HK-2 (cell line): ENCODE data around the gene MEN1.

ENCODE experiments used
- DNase-seq: peaks from one replicate; pipeline ENCODE4 v3.0.0-alpha.2; 2018; ENCODE audit not compliant: unreplicated experiment

The MEN1 gene

DNA sequence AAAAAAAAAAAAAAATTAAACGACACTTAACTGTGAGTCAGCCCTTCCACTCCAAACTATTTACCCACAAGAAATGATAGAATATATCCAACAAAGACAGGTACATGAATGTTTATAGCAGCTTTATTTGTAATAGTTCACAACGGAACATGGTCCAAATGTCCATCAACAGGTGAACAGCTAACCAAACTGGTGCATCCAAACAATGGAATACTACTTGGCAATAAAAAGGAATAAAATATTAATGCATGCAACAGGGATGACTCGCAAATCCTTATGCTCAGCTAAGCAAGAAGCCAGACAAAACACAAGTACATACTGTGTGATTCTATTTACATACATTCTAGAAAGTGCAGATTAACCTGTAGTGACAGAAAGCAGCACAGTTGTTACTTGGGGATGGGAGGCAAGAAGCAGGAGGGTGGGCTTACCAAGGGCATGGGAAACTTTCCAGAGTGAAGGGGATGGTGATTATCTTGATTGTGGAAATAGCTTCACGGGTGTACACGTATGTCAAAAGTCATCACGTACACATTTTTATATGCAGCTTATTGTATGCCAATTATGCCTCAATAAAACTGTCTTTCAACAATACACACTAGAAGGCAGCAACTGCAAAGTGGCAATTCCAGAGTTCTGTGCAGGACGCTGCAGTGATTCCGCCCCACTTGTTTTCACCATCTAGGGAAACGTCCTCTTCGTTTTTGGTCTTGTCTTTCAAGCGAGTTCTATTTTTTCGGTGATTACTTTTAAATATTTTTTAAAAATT is 25.4 kb downstream of the MEN1 start:
- no peak for DNase-seq

DNA sequence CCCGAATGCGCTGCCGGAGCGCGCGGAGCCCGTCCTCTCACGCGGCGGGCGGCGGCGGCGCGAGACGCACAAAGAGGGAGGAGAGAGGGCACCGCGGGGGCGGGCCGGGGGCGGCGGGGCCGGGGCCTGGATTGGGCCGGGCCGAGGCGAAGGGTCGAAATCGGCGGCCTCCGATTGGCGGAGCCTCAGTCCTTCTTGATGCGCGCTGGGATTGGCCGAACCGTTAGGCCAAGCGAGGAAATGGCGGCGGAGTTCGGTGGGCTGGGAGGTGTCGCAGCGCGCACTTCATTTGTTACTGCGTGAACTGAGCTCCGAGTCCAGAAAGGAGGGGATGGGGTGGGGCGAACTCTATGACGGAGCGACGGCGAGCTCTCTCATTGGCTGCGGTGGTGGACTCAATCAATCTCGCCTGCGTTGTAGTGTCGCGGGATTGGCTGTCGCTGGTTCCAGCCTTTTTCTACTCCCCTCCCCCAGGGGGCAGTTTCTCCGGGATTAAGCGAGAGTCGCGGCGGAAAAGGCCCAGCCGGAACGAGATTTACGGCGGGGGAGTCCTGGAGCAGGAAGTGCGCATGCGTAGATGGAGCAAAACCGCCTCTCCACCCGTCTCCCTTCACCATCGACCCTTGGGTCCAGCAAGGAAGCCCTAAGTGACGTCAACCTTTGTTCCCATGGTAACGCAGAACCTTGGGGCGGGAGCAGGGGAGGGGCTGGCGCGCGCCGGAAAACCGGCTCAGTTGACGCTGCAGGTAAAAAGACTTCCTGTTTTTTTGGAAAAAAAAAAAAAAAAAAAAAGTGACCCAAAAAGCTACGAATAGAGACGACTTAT is 31.7 kb downstream of the MEN1 start, which contains the start of gene SF1:
Gene SF1, minus strand, starts transcription at position 70 of the 826 bp plus-strand sequence. CDS start 150 bp downstream, outside the sequence.
- peak; percentile 95 for DNase-seq

DNA sequence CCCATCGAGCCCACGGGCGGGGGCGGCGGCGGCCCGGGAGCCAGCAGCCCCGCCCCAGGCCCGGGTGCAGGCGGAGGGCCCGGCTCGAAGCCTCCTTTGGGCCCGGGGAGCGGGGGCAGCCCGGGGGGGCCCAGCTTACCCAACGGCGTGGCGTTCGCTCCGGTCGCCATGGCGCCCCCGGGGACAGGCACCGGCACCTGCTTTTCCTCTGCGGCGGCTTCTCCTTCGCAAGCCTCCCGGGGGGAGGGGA is 32.2 kb downstream of the MEN1 start:
- DNase-seq, result no peak

DNA sequence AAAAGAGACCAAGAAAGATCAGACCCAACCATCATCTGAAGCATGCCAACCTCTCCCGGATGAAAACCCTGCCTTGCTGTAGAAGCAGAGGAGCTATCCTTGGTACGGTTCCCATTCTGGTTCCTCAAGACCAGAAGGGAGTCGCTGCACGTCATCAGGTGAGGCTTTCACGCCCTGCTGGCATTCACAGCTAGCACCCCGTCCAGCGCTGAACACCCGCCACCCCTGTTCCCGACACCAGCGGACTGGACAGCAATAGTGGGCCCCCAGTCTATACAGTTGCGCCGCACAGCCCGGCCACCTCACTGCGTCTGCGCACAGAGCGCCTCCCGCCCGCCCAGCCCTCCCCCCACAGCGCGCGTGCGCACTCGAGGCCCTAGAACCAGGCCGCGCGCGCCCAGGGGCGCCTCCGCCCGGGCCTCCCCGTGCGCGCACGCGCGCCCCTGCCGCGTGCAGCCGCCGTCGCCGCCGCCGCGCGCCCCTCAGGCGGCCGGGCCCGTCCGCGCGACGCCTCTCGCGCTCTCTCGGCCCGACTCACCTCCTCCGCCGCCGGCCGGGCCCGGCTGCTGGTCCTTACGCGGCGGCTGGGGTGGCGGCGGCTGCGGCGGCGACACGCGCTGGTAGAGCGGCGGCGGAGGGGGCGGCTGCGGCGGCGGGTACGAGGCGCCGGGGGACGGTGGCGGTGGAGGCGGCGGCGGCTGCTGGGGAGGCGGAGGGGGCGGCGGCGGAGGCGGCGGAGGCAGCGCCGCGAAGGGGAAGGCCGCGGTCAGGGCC is 32.7 kb downstream of the MEN1 start:
- DNase-seq, result peak; percentile 72

DNA sequence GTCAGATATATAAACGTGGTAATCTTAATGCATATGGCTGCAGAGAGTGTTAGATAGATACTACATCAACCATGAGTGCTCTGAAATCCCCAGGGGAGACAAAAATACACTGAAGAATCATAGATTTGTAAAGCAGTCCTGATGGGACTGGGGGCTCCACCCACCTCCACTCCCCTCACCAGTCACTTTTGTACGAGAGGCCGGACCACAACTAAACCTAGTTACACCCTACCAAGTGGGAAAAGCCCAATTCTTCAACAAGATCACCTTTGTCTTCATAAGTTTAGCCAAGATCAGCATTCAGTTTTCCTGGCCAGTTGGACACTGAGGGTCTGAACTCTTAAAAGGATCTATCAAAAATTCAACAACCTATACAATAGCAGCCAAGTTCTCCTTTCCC is 33.5 kb downstream of the MEN1 start:
- no peak for DNase-seq

DNA sequence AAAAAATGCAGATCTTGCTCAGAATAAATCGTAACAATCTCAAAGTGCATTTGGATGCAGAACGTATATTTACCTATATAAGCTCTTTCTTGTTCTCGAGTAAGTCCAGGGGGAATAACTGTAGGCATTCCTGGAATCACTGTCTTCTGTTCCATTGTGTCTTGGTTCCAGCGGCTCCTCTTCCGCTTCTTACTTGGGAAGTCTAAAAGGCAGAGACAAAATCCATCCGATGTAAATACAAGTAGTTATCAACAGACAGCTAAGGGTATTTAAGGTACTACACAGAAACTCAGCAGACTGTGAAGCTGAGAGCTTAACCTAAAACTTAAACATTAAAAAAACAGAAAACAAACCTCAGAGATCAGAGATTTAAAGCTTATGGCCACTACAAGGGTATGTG is 33.9 kb downstream of the MEN1 start:
- DNase-seq, result no peak

DNA sequence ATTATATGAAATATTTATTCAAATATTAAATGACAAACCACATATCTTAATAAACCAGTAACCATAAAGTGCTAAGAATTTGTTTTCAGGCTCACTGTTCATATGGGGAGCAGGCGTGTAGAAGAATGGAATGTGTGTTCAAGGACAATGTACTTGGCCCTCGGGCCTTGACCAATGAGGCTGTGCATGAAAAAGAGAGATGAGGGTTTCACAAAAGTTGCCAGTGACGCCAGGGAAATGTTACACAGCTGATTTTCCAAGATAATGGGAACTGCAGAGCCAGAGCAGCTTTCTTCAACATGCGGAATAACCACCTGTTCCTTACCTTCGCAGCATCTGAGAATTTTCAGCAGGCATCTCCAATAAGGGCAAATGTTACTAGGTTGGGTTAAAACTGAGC is 36.2 kb downstream of the MEN1 start:
- DNase-seq, result no peak

DNA sequence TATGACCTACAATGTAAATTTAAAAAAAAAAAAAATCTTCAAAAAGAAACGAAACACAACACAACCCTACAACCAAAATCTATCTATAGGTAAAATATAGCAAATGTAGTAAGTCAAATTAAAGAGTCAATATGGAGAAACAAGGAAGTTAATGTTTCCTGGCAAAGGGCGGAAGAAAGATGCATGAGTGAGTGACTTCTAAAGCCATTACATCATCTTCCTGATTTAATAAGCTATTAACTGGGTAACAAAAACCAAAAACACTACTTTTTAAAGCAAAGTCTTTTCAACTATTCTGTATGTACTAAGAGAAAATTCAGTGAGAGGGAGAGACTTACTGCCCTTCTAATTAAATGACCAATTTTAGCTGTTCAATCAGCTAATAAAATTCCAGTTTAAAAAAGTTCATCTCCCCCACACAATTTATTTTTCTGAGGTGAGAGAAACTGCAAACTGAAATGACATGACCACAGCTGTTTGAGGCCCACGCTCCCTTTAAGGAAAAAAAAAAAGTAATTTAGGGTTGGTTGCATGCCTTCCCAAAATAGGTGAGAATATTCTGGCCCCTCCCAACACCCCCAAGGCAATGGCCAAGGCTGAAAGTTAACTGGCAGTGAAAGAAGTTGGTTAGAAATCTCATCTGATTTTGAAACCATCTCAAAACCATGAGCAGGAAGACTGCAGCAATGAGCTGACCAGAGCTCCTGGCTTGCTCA is 37.9 kb downstream of the MEN1 start:
- no peak for DNase-seq

DNA sequence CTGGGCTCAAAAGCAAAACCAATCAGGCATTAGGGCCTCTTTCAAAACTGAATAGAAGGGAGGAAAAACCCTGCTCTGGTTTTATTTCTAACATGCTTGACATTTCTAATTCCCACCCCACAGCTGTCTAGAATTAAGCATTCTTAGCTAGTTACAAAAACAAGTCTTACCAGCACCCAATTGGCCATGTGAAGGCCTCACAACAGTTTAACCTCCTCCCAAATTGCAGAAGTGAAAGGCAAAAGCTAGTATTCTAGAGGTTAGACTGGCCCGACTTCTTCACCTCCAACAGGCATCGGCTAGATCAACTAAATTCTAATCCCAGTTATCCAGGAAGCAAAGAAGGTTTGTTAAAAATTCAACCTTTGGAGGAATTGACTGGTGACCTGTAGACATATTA is 38.5 kb downstream of the MEN1 start:
- no peak for DNase-seq

DNA sequence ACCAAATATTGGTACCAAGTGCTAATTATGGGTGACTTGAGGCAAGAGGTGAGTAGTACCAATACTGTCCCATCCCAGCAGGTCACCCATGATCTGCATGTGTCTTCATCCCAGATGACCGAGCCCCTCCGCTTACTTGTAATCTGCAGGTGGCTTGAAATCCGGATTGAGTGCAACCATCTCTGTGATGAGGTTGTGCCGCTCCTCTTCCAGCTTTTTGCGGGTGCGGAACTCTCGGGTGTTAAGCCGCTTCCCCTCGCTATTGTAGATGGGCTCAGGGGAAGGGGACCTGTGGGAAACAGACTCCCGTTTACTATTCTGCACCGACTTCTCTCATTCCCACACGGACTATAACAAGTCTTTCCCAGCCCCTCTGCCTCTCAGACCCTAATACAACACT is 40.2 kb downstream of the MEN1 start:
- DNase-seq, result no peak

DNA sequence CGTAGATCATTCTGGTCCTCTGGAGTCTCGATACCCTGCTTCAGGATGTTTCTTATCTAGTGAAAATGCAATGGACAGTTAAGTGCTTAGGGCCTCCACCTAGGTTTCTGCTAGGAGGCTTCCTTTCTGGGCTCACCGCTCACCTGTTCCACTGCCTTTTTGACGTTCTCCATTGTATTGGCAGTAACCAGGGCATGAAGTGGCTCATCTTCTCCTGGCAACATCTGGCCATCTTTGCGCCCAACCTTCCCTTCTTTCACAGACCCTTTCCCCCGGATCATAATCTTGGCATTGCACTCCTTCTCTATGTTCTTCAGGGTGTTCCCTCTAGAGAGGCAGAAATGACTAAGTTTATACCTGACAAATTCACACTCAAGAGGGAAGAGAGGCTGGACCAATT is 41.1 kb downstream of the MEN1 start:
- DNase-seq, result no peak

DNA sequence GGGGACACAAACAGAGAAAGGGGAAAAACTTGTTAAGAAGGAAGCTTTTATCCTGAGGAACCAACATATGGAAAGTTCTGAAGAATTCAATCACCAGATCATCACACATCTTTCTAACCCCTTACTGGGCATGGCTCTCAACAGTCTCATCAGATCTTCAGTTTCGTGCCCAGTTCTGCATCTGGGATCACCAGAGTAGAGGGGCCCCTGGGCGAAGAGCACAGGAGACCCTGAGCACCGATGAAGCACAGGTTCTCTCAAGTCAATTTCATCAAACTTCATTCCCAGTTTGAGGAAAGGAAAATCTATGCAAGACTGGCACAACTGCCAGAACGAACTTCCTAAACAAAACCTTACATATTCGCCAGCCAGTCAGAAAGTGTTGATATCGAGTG is 42.1 kb downstream of the MEN1 start:
- no peak for DNase-seq

DNA sequence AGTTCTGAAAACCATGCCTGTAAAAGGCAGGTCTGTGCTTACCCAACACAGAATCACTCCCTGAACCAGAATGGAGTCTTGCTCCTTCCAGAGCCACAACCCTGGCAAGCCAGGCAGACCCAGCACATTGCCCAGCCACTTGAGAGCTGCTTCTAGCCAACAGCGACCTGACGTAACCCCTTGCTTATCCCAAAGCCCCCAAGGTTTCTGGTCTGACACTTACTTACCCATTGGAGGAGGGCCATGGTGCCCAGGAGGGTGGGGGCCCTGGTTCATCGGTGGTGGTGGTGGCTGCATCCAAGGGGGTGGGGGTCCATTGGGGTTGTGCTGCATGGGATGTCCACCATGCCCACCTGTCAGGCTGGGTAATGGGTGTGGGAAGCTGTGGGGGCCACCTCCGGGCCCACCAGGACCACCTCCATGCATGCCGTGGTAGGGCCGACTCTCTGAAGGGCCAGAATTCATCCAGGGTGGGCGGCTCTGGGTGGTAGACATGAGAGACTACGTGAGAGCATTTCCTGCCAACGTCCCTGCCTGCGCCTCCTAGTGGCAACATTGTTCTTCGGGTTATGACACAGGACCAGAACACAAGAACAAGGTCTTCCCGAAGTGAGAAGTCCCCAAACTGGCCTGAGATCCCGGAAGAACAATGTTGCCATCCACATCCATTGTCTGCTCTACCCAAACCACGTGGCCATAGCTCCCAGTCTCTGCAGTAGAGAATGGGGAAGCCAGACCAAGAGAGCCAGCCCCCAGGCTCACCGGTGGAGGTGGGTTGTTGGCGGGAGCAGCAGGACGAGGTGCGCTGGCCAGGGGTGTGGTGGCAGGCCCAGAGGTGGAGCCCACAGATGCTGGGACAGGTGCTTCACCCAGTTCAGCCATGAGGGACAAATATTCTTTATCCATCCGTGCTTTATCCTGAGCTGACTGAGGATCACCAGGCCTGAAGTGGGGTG is 42.7 kb downstream of the MEN1 start:
- peak; percentile 51 for DNase-seq

DNA sequence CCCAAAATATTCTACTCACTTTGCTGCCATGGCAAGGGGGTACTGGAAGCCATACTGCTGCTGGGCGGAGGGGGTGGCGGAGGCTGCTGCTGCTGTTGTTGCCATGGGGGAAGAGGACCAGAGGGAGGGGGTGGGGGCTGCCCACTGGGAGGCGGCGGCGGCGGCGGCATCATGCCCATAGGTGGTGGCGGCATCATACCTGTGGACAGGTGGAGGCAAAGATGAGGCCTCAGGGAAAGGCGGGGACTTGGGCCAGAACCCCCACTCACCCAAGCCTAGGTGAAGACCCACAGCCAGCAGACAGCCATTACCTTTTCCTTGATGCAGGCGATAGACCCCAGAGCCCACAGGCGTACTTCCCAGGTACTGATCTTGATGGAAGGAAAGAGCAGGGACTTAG is 43.5 kb downstream of the MEN1 start:
- no peak for DNase-seq

DNA sequence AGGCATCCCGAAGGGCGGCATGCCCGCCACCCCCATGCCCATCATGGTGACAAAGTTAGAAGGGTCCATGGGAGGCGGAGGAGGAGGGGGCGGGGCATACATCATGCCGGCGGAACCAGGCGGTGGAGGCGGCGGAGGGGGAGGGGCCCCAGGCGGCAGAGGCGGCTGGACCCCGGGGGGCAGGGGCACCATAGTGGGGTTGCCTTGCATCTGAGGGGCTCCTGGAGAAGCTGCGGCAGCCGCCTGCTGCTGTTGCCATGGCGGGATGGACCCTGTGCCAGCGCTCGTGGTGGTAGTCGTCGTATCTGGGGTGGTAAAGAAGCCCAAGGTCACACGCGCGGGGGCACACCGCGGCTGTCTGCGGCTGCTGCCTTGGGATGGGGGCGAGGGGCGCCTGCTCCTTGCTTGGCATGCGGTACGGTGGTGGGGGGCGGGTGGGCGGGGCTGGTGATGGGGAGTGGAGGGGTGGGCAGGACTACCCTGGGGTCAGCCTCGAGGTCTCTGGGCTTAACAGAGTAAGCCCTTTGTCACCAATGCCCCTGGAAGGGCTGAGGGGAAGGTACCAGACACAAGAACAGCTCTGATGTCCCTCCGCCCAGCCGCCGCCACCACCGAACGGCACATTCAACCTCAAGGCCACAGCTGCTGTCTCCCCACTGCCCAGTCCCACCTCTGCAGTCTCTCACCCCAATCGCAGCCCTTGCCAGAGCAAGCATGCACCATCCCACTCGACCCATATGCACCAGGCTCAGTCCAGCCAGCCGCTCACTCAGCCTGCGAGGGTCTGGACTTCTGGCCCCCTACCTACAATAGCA is 44.3 kb downstream of the MEN1 start:
- DNase-seq, result no peak

DNA sequence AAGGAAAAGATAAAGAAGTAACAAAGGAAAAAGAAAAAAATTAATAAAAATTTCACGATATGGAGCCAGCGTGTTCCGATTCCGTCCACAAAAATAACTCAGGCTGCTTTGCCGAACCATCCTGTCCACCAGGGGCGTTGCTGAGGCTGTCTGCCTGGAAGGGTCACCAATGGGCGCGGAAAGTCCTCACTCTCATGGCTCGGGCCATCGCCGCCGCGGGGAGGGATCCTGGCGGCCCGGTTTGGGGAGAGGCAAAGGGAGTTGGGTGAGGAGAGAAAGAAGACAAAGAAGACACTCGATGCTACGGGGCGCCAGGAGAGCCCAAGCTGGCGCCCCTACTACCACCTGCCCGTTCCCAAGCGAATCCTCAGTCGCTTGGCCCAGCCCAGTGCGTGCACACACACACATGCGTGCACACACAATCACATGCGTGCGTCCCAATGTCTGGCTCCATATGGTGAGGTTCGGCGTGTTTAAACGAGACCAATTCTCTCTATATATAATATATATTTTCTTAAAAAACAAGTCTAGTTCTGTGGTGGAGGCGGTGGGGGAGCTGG is 45.0 kb downstream of the MEN1 start:
- DNase-seq, result no peak

DNA sequence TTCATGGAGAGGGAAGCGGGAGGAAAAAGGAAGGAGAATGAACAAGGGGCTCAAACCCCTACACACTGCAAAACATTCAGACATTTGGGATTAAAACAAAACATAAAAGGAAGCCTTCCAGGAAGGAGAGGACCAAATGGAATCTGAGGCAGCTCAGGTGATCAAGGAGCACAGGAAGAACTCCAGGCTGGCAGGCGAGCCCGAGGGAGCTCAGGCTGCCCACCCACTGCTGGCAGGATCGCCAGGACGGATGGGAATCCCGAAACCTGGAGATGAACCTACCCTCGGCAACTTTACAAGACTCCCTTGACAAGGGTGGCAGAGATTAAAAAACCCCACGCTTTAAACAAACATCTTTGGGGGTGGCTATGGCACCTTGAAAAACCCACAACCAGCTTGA is 45.6 kb downstream of the MEN1 start:
- no peak for DNase-seq

DNA sequence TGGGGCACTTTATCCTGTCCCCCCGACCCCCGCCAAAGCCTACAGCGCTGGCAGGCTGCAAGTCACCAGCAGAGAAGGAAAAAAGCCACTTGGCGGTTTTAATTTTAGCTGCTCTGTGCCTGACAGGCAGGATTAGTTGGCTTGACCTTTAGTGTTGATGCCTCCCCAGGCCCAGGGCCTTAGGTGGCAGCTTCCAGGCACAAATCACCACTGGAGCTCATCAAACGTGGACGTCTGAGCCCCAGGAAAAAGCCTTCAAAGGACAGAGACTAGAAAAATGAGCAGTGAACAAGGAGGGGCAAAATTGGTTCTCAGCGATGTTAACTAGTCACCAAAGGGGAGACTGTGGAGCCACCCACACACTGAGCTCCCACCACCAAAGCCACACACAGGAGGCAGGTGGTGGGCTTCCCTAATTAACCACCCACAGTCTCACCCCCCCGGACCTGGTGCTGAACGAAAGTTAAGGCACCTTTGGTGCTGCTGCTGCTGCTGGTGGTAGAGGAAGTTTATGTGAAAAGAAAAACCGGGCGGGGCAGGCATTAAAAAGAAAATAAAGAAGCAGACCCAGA is 46.2 kb downstream of the MEN1 start:
- no peak for DNase-seq

DNA sequence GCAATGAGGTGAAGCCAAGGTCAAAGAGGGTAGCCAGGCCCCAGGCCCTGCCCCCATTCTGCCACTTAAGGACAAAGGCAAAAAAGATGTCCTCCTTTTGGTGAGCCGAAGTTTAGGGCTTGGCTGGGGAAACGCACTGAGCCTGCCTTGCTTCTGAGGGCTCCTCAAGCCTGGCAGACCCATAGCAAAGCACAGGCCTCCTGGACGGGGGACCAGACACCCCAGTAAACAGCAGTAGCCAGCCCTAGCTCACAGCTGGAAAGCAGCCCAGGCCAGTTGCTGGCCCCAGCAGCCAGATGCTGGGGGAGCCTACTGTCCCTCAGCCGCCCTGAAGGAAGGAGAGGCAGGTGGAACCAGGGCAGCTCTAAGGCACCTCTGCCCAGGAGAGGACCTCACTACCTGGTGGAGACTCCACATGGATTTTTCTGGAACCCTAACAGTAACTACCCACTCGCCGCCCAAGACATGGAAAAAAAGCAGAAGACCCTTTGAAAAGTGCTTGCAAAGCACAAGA is 46.8 kb downstream of the MEN1 start:
- DNase-seq, result no peak
